ENCODE data around the gene SPATA19. TPM values are rescaled to one million over a fixed set of nuclear protein-coding genes. Genes with fewer than 3 reads are reported as not detected.

The SPATA19 gene
- total RNA-seq, 1 donor, result not detected

DNA sequence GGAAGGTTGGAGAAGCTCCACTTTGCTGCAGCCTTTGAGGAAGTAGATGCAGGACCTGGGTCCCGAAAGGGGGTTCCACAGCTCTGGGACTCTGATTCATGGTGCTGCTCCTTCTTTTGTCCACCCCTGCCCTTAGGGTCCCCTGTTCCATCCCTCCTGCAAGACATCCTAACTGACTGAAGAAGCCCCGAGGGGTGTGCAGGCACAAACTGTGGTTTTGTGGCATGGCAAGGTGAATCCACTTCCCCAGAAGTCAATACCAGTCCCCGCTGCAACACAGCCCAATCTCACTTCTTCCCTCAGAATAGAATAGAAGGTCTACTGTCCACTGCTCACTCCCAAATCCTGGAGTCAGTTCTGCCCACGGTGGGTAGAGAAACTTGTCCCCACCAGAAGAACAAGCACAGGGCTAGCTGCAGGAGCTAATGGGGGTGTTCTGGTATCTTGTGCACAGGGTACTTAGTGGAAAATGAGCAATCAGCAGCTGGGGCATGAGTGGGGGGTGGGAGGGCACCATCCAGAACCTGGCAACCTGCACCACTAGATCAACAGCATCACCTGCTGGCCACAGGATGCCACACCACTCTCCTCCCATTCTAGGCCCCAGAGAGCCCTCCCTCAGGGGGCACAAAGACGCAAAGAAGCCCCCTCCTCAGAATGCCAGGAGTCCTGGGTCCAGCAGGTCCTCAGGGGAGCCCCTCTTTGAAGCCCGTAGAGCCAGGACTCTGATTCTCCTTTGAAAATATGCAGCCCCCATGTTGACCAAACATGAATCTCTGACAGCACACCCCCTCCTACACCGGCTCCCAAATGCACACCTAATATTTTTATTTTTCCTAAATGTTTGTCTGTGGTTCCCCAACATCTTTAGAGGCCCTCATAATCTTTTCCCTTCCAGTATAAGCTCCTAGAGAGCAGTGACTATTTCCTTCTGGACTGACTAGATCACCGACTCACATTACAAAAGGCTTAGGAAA lies 14.1 kb downstream of the SPATA19 start:
- no peak overlapping the region for H3K27ac ChIP-seq (ENCODE audit: low read depth, low read length)
- H3K79me2 ChIP-seq (ENCODE audit: insufficient read depth, low read length), result no peaks in the 10 kb centered on the region
- no peaks in the 10 kb centered on the region for H3K36me3 ChIP-seq (ENCODE audit: insufficient read depth, low read length)
- H3K27me3 ChIP-seq (ENCODE audit: insufficient read depth, low read length), result no peaks in the 10 kb centered on the region
- DNase-seq (ENCODE audit: insufficient read length, low spot score, missing footprints), result no peak
- no peaks in the 10 kb centered on the region for H3K4me1 ChIP-seq (ENCODE audit: insufficient read depth, low read length)
- TF ChIP-seq, protein P1, sequence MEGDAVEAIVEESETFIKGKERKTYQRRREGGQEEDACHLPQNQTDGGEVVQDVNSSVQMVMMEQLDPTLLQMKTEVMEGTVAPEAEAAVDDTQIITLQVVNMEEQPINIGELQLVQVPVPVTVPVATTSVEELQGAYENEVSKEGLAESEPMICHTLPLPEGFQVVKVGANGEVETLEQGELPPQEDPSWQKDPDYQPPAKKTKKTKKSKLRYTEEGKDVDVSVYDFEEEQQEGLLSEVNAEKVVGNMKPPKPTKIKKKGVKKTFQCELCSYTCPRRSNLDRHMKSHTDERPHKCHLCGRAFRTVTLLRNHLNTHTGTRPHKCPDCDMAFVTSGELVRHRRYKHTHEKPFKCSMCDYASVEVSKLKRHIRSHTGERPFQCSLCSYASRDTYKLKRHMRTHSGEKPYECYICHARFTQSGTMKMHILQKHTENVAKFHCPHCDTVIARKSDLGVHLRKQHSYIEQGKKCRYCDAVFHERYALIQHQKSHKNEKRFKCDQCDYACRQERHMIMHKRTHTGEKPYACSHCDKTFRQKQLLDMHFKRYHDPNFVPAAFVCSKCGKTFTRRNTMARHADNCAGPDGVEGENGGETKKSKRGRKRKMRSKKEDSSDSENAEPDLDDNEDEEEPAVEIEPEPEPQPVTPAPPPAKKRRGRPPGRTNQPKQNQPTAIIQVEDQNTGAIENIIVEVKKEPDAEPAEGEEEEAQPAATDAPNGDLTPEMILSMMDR (IDR thresholded peaks at IDR 0.05; ENCODE audit: extremely low read depth, low read depth, low read length), result no peak
- H4K20me1 ChIP-seq (ENCODE audit: insufficient read depth, low read length), result no peaks in the 10 kb centered on the region
- no peak overlapping the region for H3K4me2 ChIP-seq (ENCODE audit: insufficient read depth, low read length)
- no peak overlapping the region for H2AFZ ChIP-seq (ENCODE audit: low read length)
- H3K9me3 ChIP-seq (ENCODE audit: low read depth, low read length), result no peaks in the 10 kb centered on the region
- no peak overlapping the region for H3K4me3 ChIP-seq (ENCODE audit: insufficient read depth, low read length)

DNA sequence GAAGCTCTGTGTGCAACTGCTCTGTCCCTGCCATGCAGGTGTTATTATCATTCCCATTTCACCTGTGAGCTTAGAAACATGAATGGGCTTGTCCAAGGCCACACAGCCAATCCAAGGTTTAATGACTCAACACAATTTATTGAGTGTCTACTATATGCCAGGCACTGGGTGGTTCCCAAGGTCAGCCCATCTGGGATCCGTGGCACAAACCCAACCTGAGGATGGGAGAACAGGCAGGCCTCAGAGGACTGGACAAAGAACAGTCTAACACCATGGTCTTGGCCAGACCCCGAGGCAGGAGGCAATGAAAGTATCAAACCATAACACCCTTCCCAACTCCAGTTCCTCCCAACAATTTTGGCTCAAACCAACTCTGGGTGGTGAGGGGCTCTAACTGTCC lies 15.7 kb downstream of the SPATA19 start:
- H3K27me3 ChIP-seq (ENCODE audit: insufficient read depth, low read length), result no peaks in the 10 kb centered on the region
- no peak overlapping the region for H3K4me2 ChIP-seq (ENCODE audit: insufficient read depth, low read length)
- no peak overlapping the region for H3K27ac ChIP-seq (ENCODE audit: low read depth, low read length)
- no peak overlapping the region for H3K4me3 ChIP-seq (ENCODE audit: insufficient read depth, low read length)
- H4K20me1 ChIP-seq (ENCODE audit: insufficient read depth, low read length), result no peaks in the 10 kb centered on the region
- TF ChIP-seq, protein P1 (IDR thresholded peaks at IDR 0.05; ENCODE audit: extremely low read depth, low read depth, low read length), result no peak
- no peak for DNase-seq (ENCODE audit: insufficient read length, low spot score, missing footprints)
- no peaks in the 10 kb centered on the region for H3K4me1 ChIP-seq (ENCODE audit: insufficient read depth, low read length)
- no peaks in the 10 kb centered on the region for H3K36me3 ChIP-seq (ENCODE audit: insufficient read depth, low read length)
- no peaks in the 10 kb centered on the region for H3K79me2 ChIP-seq (ENCODE audit: insufficient read depth, low read length)
- H3K9me3 ChIP-seq (ENCODE audit: low read depth, low read length), result no peaks in the 10 kb centered on the region
- no peak overlapping the region for H2AFZ ChIP-seq (ENCODE audit: low read length)

DNA sequence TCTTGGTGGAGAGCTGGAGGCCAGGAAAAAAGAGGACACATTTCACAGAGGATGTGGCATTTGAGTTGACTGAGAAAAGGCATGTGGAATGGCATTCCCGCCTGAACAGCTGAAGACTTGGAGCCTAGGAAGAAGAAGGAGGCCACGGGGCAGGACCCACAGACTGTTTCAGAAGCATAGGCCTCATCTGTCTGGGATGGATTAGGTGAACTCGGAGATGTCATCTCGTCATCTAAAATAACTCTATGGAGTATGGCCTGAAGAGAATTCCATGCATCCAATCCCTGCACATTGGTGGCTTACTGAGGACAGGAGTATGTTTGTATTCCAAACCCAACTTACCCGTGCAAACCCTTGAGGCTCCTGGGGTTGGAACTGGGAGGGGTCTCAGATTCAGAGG lies 16.4 kb downstream of the SPATA19 start:
- Histone ChIP-seq H3K4me1 (ENCODE audit: insufficient read depth, low read length) (no peaks in the 10 kb centered on the region), H3K9me3 (ENCODE audit: low read depth, low read length) (no peaks in the 10 kb centered on the region), H3K4me3 (ENCODE audit: insufficient read depth, low read length) (no peak overlapping the region), H3K27ac (ENCODE audit: low read depth, low read length) (no peak overlapping the region), H3K4me2 (ENCODE audit: insufficient read depth, low read length) (no peak overlapping the region), H3K79me2 (ENCODE audit: insufficient read depth, low read length) (no peaks in the 10 kb centered on the region), H4K20me1 (ENCODE audit: insufficient read depth, low read length) (no peaks in the 10 kb centered on the region), H3K27me3 (ENCODE audit: insufficient read depth, low read length) (no peaks in the 10 kb centered on the region), H2AFZ (ENCODE audit: low read length) (no peak overlapping the region), H3K36me3 (ENCODE audit: insufficient read depth, low read length) (no peaks in the 10 kb centered on the region)
- no peak for DNase-seq (ENCODE audit: insufficient read length, low spot score, missing footprints)
- TF ChIP-seq, protein P1 (IDR thresholded peaks at IDR 0.05; ENCODE audit: extremely low read depth, low read depth, low read length), result no peak

DNA sequence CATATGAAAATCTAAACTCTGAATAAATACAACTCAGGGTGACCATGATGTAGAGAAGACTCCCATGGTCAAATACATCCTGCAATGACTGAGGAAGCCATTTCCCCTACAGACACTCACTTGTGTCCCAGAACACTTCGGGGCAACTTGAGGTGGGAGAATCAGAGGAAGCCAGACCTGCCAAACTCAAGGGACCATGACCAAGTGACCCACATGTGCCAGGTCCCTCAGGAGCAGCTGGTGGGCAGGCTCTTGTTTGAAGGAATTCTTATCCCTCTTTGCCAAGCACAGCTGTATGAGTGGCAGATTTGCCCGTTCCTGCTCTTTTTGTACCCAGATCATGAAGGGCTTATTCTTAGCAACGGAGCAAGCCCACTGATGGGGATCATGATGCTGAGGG lies 17.8 kb downstream of the SPATA19 start:
- no peaks in the 10 kb centered on the region for H3K9me3 ChIP-seq (ENCODE audit: low read depth, low read length)
- TF ChIP-seq, protein P1 (IDR thresholded peaks at IDR 0.05; ENCODE audit: extremely low read depth, low read depth, low read length), result no peak
- DNase-seq (ENCODE audit: insufficient read length, low spot score, missing footprints), result no peak

More for the DNA sequence above, 17.8 kb downstream of the SPATA19 start:
- Histone ChIP-seq H3K27ac (ENCODE audit: low read depth, low read length) (no peak overlapping the region), H3K79me2 (ENCODE audit: insufficient read depth, low read length) (no peaks in the 10 kb centered on the region), H3K36me3 (ENCODE audit: insufficient read depth, low read length) (no peaks in the 10 kb centered on the region), H3K4me1 (ENCODE audit: insufficient read depth, low read length) (no peaks in the 10 kb centered on the region), H3K4me2 (ENCODE audit: insufficient read depth, low read length) (no peak overlapping the region), H2AFZ (ENCODE audit: low read length) (no peak overlapping the region), H3K27me3 (ENCODE audit: insufficient read depth, low read length) (no peaks in the 10 kb centered on the region), H4K20me1 (ENCODE audit: insufficient read depth, low read length) (no peaks in the 10 kb centered on the region), H3K4me3 (ENCODE audit: insufficient read depth, low read length) (no peak overlapping the region)
